ENCODE measurements around the gene SSUH2.
A peak's percentile ranks its signal among the peaks of the same experiment; 100 is the strongest.

The SSUH2 gene

DNA sequence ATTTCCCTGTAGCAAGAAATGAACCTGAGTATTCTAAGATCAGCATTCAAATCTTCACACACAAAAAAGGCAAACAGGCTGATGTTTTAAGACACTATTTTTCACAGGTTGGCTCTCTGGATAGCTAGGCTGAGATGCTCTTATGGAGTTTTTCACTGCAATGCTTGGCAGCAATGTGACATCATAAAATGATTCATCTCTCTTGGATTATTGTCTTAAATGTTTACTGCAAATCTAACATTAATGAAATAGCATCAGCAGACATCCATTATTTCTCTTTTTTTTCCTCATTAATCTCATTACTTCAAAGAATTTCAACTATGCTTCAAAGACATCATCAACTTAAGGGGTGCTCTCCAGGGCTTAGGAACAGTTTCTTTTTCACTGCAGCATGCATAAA lies 23.6 kb upstream of the SSUH2 start:
- H4K8ac ChIP-seq (ENCODE audit: low read depth, low read length): no peak overlapping the region
- H3K79me2 ChIP-seq (ENCODE audit: control insufficient read depth, insufficient read depth, low read length, poor library complexity): no peaks in the 10 kb centered on the region
- H3K9me3 ChIP-seq (ENCODE audit: insufficient read depth, low read depth, low read length): no peaks in the 10 kb centered on the region
- no peak overlapping the region for H2BK120ac ChIP-seq (ENCODE audit: insufficient read depth, low read length, poor library complexity)
- no peak overlapping the region for H3K4me3 ChIP-seq (ENCODE audit: low read depth, low read length)
- no peak overlapping the region for H3K4me2 ChIP-seq (ENCODE audit: low read length)
- no peak overlapping the region for H3K9ac ChIP-seq (ENCODE audit: low read length)
- H2BK5ac ChIP-seq (ENCODE audit: low read depth, low read length, poor library complexity): no peak overlapping the region
- no peak overlapping the region for H4K12ac ChIP-seq (ENCODE audit: low read depth, low read length)
- H3K14ac ChIP-seq (ENCODE audit: low read length): no peak overlapping the region
- H3K36me3 ChIP-seq (ENCODE audit: control insufficient read depth in 1 of 2, insufficient read depth in 2 of 2, low read length in 2 of 2): no peaks in the 10 kb centered on the region
- no peak overlapping the region for H3K23ac ChIP-seq (ENCODE audit: low read length)
- no peak overlapping the region for H2BK12ac ChIP-seq (ENCODE audit: low read length)
- H2AFZ ChIP-seq (ENCODE audit: insufficient read depth, low read length, poor library complexity): no peak overlapping the region
- H3K4ac ChIP-seq (ENCODE audit: low read depth, low read length): no peak overlapping the region
- H3K4me1 ChIP-seq (ENCODE audit: control insufficient read depth in 1 of 2, insufficient read depth in 2 of 2, low read length in 2 of 2): no peaks in the 10 kb centered on the region
- DNase-seq: no peak
- no peaks in the 10 kb centered on the region for H3K79me1 ChIP-seq (ENCODE audit: low read length)
- no peaks in the 10 kb centered on the region for H3K27me3 ChIP-seq (ENCODE audit: insufficient read depth, low read length)
- no peak overlapping the region for H3K18ac ChIP-seq (ENCODE audit: low read length)
- no peak overlapping the region for H3K27ac ChIP-seq (ENCODE audit: low read depth, low read length)
- H2AK5ac ChIP-seq (ENCODE audit: low read length): no peak overlapping the region
- no peak overlapping the region for H4K91ac ChIP-seq (ENCODE audit: low read depth, low read length)

DNA sequence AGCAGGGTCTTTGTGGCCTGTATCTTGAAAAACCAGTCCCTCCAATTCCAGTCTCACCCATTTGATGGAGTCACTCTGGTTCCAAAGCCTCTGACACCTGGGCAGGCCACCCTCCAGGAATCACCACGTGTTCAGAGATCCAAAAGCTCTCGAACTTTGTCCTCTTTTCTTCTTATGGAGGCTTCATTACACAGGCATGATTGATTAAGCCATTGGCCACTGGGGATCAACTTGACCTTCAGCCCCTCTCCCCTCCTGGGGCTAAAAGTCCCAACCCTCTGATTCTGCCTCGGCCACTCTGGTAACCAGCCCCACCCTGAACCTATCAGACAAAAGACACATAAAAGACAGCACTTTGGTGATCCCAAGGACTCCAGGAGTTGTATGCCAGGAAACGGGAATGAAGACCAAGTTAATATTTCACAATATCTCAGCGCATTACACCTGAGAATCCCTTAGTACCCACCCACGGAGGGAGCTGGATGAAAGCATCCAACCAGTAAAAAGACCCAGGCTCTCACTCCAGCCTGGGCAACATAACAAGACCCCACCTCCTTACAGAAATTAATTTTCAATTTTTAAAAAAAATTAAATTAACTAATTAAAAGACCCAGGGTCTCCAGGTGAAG lies 23.0 kb upstream of the SSUH2 start:
- Histone ChIP-seq H2AFZ (ENCODE audit: insufficient read depth, low read length, poor library complexity) (no peak overlapping the region), H4K91ac (ENCODE audit: low read depth, low read length) (no peak overlapping the region), H2AK5ac (ENCODE audit: low read length) (no peak overlapping the region), H4K8ac (ENCODE audit: low read depth, low read length) (no peak overlapping the region), H3K18ac (ENCODE audit: low read length) (no peak overlapping the region), H3K23ac (ENCODE audit: low read length) (no peak overlapping the region), H3K4me2 (ENCODE audit: low read length) (no peak overlapping the region), H2BK12ac (ENCODE audit: low read length) (no peak overlapping the region), H3K9ac (ENCODE audit: low read length) (no peak overlapping the region), H2BK5ac (ENCODE audit: low read depth, low read length, poor library complexity) (no peak overlapping the region), H2BK120ac (ENCODE audit: insufficient read depth, low read length, poor library complexity) (no peak overlapping the region), H3K9me3 (ENCODE audit: insufficient read depth, low read depth, low read length) (no peaks in the 10 kb centered on the region), H3K79me2 (ENCODE audit: control insufficient read depth, insufficient read depth, low read length, poor library complexity) (no peaks in the 10 kb centered on the region), H3K79me1 (ENCODE audit: low read length) (no peaks in the 10 kb centered on the region), H4K12ac (ENCODE audit: low read depth, low read length) (no peak overlapping the region), H3K4me3 (ENCODE audit: low read depth, low read length) (no peak overlapping the region), H3K14ac (ENCODE audit: low read length) (no peak overlapping the region), H3K27me3 (ENCODE audit: insufficient read depth, low read length) (no peaks in the 10 kb centered on the region), H3K4me1 (ENCODE audit: control insufficient read depth in 1 of 2, insufficient read depth in 2 of 2, low read length in 2 of 2) (no peaks in the 10 kb centered on the region), H3K27ac (ENCODE audit: low read depth, low read length) (no peak overlapping the region), H3K4ac (ENCODE audit: low read depth, low read length) (no peak overlapping the region), H3K36me3 (ENCODE audit: control insufficient read depth in 1 of 2, insufficient read depth in 2 of 2, low read length in 2 of 2) (no peaks in the 10 kb centered on the region)
- no CpG with 5 or more reads among the region's 6 CpGs for WGBS (ENCODE audit: extremely low coverage, insufficient coverage, insufficient read length)
- DNase-seq: no peak

DNA sequence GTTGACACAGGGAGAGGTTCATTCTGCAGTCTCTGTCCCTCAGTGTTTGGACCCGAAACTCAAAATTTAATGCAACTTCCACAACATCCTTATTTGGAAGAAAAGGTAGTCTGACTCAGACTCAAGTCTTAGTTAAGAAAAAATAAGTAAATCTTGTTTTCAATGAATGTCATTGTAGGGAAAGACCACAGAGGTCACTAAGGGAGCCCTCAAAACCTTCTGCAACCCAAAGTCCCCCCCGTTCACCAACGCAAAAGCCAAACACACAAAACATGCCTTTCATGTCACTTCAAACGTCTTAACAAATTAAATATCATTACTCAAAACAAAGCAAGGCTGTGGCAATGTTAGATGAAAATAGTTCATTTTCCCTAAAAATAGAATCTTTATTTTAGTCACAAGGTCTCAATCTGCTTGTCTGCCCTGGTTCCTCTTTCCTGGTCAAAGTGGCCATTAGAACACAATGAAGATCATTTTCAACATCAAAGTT lies 20.9 kb upstream of the SSUH2 start:
- no peak overlapping the region for H4K8ac ChIP-seq (ENCODE audit: low read depth, low read length)
- no peak for DNase-seq
- no peak overlapping the region for H4K12ac ChIP-seq (ENCODE audit: low read depth, low read length)
- H2BK5ac ChIP-seq (ENCODE audit: low read depth, low read length, poor library complexity): no peak overlapping the region
- H3K4me3 ChIP-seq (ENCODE audit: low read depth, low read length): no peak overlapping the region
- no peak overlapping the region for H3K27ac ChIP-seq (ENCODE audit: low read depth, low read length)
- H2AK5ac ChIP-seq (ENCODE audit: low read length): no peak overlapping the region
- no peaks in the 10 kb centered on the region for H3K27me3 ChIP-seq (ENCODE audit: insufficient read depth, low read length)
- H2BK12ac ChIP-seq (ENCODE audit: low read length): no peak overlapping the region
- H3K9me3 ChIP-seq (ENCODE audit: insufficient read depth, low read depth, low read length): peaks cover 2% of the 10 kb centered on the region
- H4K91ac ChIP-seq (ENCODE audit: low read depth, low read length): no peak overlapping the region
- H3K14ac ChIP-seq (ENCODE audit: low read length): no peak overlapping the region
- no peak overlapping the region for H2BK120ac ChIP-seq (ENCODE audit: insufficient read depth, low read length, poor library complexity)
- no peak overlapping the region for H3K4ac ChIP-seq (ENCODE audit: low read depth, low read length)
- peaks cover 0 to 2% of the 10 kb centered on the region in 2 experiments for H3K4me1 ChIP-seq (ENCODE audit: control insufficient read depth in 1 of 2, insufficient read depth in 2 of 2, low read length in 2 of 2)
- H3K9ac ChIP-seq (ENCODE audit: low read length): no peak overlapping the region
- H3K18ac ChIP-seq (ENCODE audit: low read length): no peak overlapping the region
- H3K79me1 ChIP-seq (ENCODE audit: low read length): no peaks in the 10 kb centered on the region
- no peak overlapping the region for H2AFZ ChIP-seq (ENCODE audit: insufficient read depth, low read length, poor library complexity)
- H3K79me2 ChIP-seq (ENCODE audit: control insufficient read depth, insufficient read depth, low read length, poor library complexity): no peaks in the 10 kb centered on the region
- WGBS (ENCODE audit: extremely low coverage, insufficient coverage, insufficient read length): 100% methylated on average over 1 of the region's 4 CpGs
- no peak overlapping the region for H3K4me2 ChIP-seq (ENCODE audit: low read length)
- no peak overlapping the region for H3K23ac ChIP-seq (ENCODE audit: low read length)
- H3K36me3 ChIP-seq (ENCODE audit: control insufficient read depth in 1 of 2, insufficient read depth in 2 of 2, low read length in 2 of 2): no peaks in the 10 kb centered on the region

GRCh38 chr3:8663177-8664061 lies 18.8 kb upstream of the SSUH2 start:
- no peak overlapping the region for H3K9ac ChIP-seq (ENCODE audit: low read length)
- H2AK5ac ChIP-seq (ENCODE audit: low read length): no peak overlapping the region
- no peaks in the 10 kb centered on the region for H3K36me3 ChIP-seq (ENCODE audit: control insufficient read depth in 1 of 2, insufficient read depth in 2 of 2, low read length in 2 of 2)
- H3K4me1 ChIP-seq (ENCODE audit: control insufficient read depth in 1 of 2, insufficient read depth in 2 of 2, low read length in 2 of 2): peaks cover 0 to 5% of the 10 kb centered on the region in 2 experiments
- DNase-seq: peak; percentile 68 to 89
- no peak overlapping the region for H4K8ac ChIP-seq (ENCODE audit: low read depth, low read length)
- H3K23ac ChIP-seq (ENCODE audit: low read length): no peak overlapping the region
- no peak overlapping the region for H3K27ac ChIP-seq (ENCODE audit: low read depth, low read length)
- no peak overlapping the region for H3K18ac ChIP-seq (ENCODE audit: low read length)
- no peak overlapping the region for H2BK5ac ChIP-seq (ENCODE audit: low read depth, low read length, poor library complexity)
- no peak overlapping the region for H3K4ac ChIP-seq (ENCODE audit: low read depth, low read length)
- H3K9me3 ChIP-seq (ENCODE audit: insufficient read depth, low read depth, low read length): peaks cover 2% of the 10 kb centered on the region
- WGBS (ENCODE audit: extremely low coverage, insufficient coverage, insufficient read length): no CpG with 5 or more reads among the region's 12 CpGs
- no peaks in the 10 kb centered on the region for H3K79me2 ChIP-seq (ENCODE audit: control insufficient read depth, insufficient read depth, low read length, poor library complexity)
- no peak overlapping the region for H4K91ac ChIP-seq (ENCODE audit: low read depth, low read length)
- H3K27me3 ChIP-seq (ENCODE audit: insufficient read depth, low read length): no peaks in the 10 kb centered on the region
- H2AFZ ChIP-seq (ENCODE audit: insufficient read depth, low read length, poor library complexity): no peak overlapping the region
- H3K4me3 ChIP-seq (ENCODE audit: low read depth, low read length): no peak overlapping the region
- no peak overlapping the region for H2BK12ac ChIP-seq (ENCODE audit: low read length)
- no peak overlapping the region for H3K4me2 ChIP-seq (ENCODE audit: low read length)
- no peaks in the 10 kb centered on the region for H3K79me1 ChIP-seq (ENCODE audit: low read length)
- H3K14ac ChIP-seq (ENCODE audit: low read length): no peak overlapping the region
- H4K12ac ChIP-seq (ENCODE audit: low read depth, low read length): no peak overlapping the region
- H2BK120ac ChIP-seq (ENCODE audit: insufficient read depth, low read length, poor library complexity): no peak overlapping the region
